GM23338 (cell line): ENCODE measurements around the gene PARP1.

Experiments
- CREB1 ChIP-seq: fragments of 250-450 bp; sonication (Bioruptor Pico); IDR thresholded peaks from 2 replicates; pipeline ENCODE4 v1.5.0; 2020; ENCODE audit warnings: low read depth, mild to moderate bottlenecking, moderate library complexity
- CTCF ChIP-seq, 2 experiments: fragments of 200-600 bp in 1 of 2; sonication (generic) in 1 of 2; conservative IDR thresholded peaks; 2 replicates each; pipeline versions ENCODE4 v1.5.1 to v1.6.1; 2016 to 2017; ENCODE audit warnings: antibody characterized with exemption in 2 of 2, low read depth in 2 of 2, mild to moderate bottlenecking in 2 of 2, moderate library complexity in 1 of 2
- EZH2 ChIP-seq: fragments of 200-600 bp; sonication (generic); IDR thresholded peaks from one replicate; pipeline ENCODE4 v1.8.0; 2017; ENCODE audit warnings: antibody characterized with exemption, mild to moderate bottlenecking, low read depth; ENCODE audit not compliant: unreplicated experiment
- EZH2phosphoT487 ChIP-seq: fragments of 200-600 bp; sonication (generic); IDR thresholded peaks from one replicate; pipeline ENCODE4 v1.8.1; 2018; ENCODE audit warnings: antibody characterized with exemption; ENCODE audit not compliant: unreplicated experiment
- JUNB ChIP-seq: IDR thresholded peaks from one replicate; pipeline ENCODE4 v1.6.1; 2016; ENCODE audit warnings: antibody characterized with exemption; ENCODE audit not compliant: unreplicated experiment
- NANOG ChIP-seq: IDR thresholded peaks from 2 replicates; pipeline ENCODE4 v1.6.1; 2016; ENCODE audit warnings: antibody characterized with exemption, borderline replicate concordance
- POLR2AphosphoS5 ChIP-seq: IDR thresholded peaks from 2 replicates; pipeline ENCODE4 v1.6.1; 2016; ENCODE audit warnings: antibody characterized with exemption, low read depth
- REST ChIP-seq: IDR thresholded peaks from one replicate; pipeline ENCODE4 v1.6.1; 2018; ENCODE audit warnings: antibody characterized with exemption; ENCODE audit not compliant: unreplicated experiment
- STAT1 ChIP-seq: IDR thresholded peaks from one replicate; pipeline ENCODE4 v1.6.1; 2016; ENCODE audit warnings: antibody characterized with exemption; ENCODE audit not compliant: unreplicated experiment
- ZNF114 ChIP-seq: fragments of 250-450 bp; sonication (Bioruptor Pico); IDR thresholded peaks from 2 replicates; pipeline ENCODE4 v1.5.0; 2020; ENCODE audit warnings: mild to moderate bottlenecking, moderate library complexity
- ZNF331 ChIP-seq: fragments of 250-450 bp; sonication (Bioruptor Pico); IDR thresholded peaks from 2 replicates; pipeline ENCODE4 v1.5.0; 2020; ENCODE audit warnings: low read depth, mild to moderate bottlenecking, moderate library complexity
- ZNF462 ChIP-seq: fragments of 250-450 bp; sonication (Bioruptor Pico); IDR thresholded peaks from 2 replicates; pipeline ENCODE4 v1.5.0; 2020; ENCODE audit warnings: mild to moderate bottlenecking, moderate library complexity
- TF ChIP-seq, protein P1 (sequence below): IDR thresholded peaks from 2 replicates; pipeline ENCODE4 v1.6.1; 2016; ENCODE audit warnings: antibody characterized with exemption

DNA sequence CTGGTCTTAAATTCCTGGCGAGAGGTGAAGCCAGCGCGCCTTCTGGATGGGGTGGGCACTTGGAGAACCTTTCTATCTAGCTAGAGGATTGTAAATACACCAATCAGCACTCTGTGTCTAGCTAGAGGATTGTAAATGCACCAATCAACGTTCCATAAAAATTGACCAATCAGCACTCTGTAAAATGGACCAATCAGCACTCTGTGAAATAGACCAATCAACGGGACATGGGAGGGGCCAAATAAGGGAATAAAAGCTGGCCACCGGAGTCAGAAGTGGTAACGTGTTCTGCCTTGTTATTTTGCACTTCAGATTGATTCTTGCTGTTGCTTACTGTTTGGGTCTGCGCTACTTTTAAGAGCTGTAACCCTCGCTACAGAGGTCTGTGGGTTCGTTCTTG lies 87.0 kb downstream of the PARP1 start:
- TF ChIP-seq, protein P1, sequence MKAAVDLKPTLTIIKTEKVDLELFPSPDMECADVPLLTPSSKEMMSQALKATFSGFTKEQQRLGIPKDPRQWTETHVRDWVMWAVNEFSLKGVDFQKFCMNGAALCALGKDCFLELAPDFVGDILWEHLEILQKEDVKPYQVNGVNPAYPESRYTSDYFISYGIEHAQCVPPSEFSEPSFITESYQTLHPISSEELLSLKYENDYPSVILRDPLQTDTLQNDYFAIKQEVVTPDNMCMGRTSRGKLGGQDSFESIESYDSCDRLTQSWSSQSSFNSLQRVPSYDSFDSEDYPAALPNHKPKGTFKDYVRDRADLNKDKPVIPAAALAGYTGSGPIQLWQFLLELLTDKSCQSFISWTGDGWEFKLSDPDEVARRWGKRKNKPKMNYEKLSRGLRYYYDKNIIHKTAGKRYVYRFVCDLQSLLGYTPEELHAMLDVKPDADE, result no peak
- no peak for TF ChIP-seq REST
- no peak for TF ChIP-seq CTCF (conservative IDR thresholded peaks at IDR 0.05; ENCODE audit: low read depth in 2 of 2)
- TF ChIP-seq ZNF331 (CRISPR knock-in tag), result no peak
- no peak for TF ChIP-seq POLR2AphosphoS5
- no peak for TF ChIP-seq EZH2
- no peak for TF ChIP-seq EZH2phosphoT487
- TF ChIP-seq CREB1, result no peak
- TF ChIP-seq NANOG, result no peak
- TF ChIP-seq JUNB, result no peak
- TF ChIP-seq ZNF462 (CRISPR knock-in tag), result no peak
- no peak for TF ChIP-seq ZNF114 (CRISPR knock-in tag)
- no peak for TF ChIP-seq STAT1
